Measurements from ENCODE around the gene ATP9A. TPM values are rescaled to one million over a fixed set of nuclear protein-coding genes. Genes with fewer than 3 reads are reported as not detected.

Gene ATP9A
- total RNA-seq, 1 experiment from 2014 or later = 12.1 TPM

- no peaks in the 10 kb centered on the region for H3K27me3 ChIP-seq (ENCODE audit: insufficient read depth, low read length)
- H2BK20ac ChIP-seq (ENCODE audit: low read depth, low read length, poor library complexity, severe bottlenecking) = no peak overlapping the region
- H3K9ac ChIP-seq (ENCODE audit: extremely low read depth, insufficient read length, low read length) = no peak overlapping the region
- H3K23ac ChIP-seq (ENCODE audit: insufficient read length, low read depth, low read length) = no peak overlapping the region
- no peaks in the 10 kb centered on the region for H3K9me3 ChIP-seq (ENCODE audit: control insufficient read depth, low read depth, low read length)
- no peak overlapping the region for H3K56ac ChIP-seq (ENCODE audit: insufficient read length, low read depth, low read length)
- Mint-ChIP-seq H3K4me3 (no peak overlapping the region), H3K27ac (peak overlapping the region in 1 of 3 experiments; percentile 29; a peak in 1 of 7 replicates), H3K36me3 (ENCODE audit: insufficient read depth in 1 of 3, low read depth in 3 of 3) (peaks cover 0 to 14% (median 0%) of the 10 kb centered on the region in 3 experiments; a peak in 2 of 7 replicates), H3K9me3 (no peaks in the 10 kb centered on the region), H3K27me3 (ENCODE audit: low read depth) (no peaks in the 10 kb centered on the region; the same call in 1 of the 2 replicates), H3K4me1 (peaks cover 3 to 4% of the 10 kb centered on the region in 2 experiments; a peak in 1 of 4 replicates)
- H4K91ac ChIP-seq (ENCODE audit: insufficient read length, low read depth, low read length) = no peak overlapping the region
- H4K8ac ChIP-seq (replicated peaks; ENCODE audit: insufficient read length, low read depth, low read length) = no peak overlapping the region
- no peak overlapping the region for H3K4me2 ChIP-seq (ENCODE audit: insufficient read depth, insufficient read length, low read length)
- H3K18ac ChIP-seq (ENCODE audit: insufficient read length, low read depth, low read length) = no peak overlapping the region
- H2BK120ac ChIP-seq (ENCODE audit: low read depth, low read length, poor library complexity, severe bottlenecking) = no peak overlapping the region
- H3K79me1 ChIP-seq (ENCODE audit: insufficient read depth, low read depth, low read length, poor library complexity, severe bottlenecking) = no peaks in the 10 kb centered on the region
- no peaks in the 10 kb centered on the region for H3K4me1 ChIP-seq (ENCODE audit: insufficient read depth, low read length)
- no peak overlapping the region for H3K14ac ChIP-seq (ENCODE audit: insufficient read depth, low read length)
- no peak overlapping the region for H2BK5ac ChIP-seq (ENCODE audit: insufficient read length, low read length)
- H4K5ac ChIP-seq (ENCODE audit: insufficient read length, low read depth, low read length) = no peak overlapping the region
- no peak overlapping the region for H2AFZ ChIP-seq (ENCODE audit: low read length)
- no peak for TF ChIP-seq CTCF (conservative IDR thresholded peaks at IDR 0.05)
- H3K79me2 ChIP-seq (ENCODE audit: insufficient read depth, low read length) = no peaks in the 10 kb centered on the region
- H2BK12ac ChIP-seq (ENCODE audit: insufficient read length, low read depth, low read length) = no peak overlapping the region
- no peak for DNase-seq
- no peak overlapping the region for H3K27ac ChIP-seq (ENCODE audit: insufficient read length, low read depth, low read length)
- no peak overlapping the region for H3K4ac ChIP-seq (ENCODE audit: low read depth, low read length)
- H3K23me2 ChIP-seq (ENCODE audit: insufficient read length, low read depth, low read length, poor library complexity, severe bottlenecking) = no peaks in the 10 kb centered on the region
- H3T11ph ChIP-seq (ENCODE audit: low read length) = no peak overlapping the region
- no peaks in the 10 kb centered on the region for H4K20me1 ChIP-seq (ENCODE audit: control insufficient read depth, insufficient read depth, insufficient read length)
- WGBS (ENCODE audit: extremely low coverage, insufficient read length, low lambda C conversion rate) = no CpG with 5 or more reads among the region's 3 CpGs
- H2AK5ac ChIP-seq (ENCODE audit: insufficient read length, low read length) = no peak overlapping the region
- no peak overlapping the region for H2BK15ac ChIP-seq (ENCODE audit: low read depth, low read length)
These were observed 80.6 kb downstream of the ATP9A start for GRCh38 chr20:51687630-51688029.

Measured in H9 (cell line).